ENCODE measurements around the gene AGTRAP.

The AGTRAP gene

DNA sequence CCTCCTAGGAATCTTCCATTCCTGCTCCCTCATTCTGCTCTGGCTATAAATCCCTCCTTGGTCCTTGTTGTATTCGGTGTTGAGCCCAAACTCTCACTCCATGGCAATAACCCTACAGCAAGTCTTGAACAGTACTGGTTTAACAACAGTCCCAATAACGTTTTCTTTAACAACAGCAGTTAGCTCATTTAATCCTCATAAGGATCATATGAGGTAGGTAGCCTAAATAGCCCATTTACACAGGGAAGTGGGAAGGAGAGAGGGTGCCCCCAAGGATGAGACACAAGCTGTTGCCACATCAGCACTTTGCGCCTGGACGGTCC is 444 bp upstream of the AGTRAP start:
- DNase-seq (ENCODE audit: low read depth, low spot score), result no peak

DNA sequence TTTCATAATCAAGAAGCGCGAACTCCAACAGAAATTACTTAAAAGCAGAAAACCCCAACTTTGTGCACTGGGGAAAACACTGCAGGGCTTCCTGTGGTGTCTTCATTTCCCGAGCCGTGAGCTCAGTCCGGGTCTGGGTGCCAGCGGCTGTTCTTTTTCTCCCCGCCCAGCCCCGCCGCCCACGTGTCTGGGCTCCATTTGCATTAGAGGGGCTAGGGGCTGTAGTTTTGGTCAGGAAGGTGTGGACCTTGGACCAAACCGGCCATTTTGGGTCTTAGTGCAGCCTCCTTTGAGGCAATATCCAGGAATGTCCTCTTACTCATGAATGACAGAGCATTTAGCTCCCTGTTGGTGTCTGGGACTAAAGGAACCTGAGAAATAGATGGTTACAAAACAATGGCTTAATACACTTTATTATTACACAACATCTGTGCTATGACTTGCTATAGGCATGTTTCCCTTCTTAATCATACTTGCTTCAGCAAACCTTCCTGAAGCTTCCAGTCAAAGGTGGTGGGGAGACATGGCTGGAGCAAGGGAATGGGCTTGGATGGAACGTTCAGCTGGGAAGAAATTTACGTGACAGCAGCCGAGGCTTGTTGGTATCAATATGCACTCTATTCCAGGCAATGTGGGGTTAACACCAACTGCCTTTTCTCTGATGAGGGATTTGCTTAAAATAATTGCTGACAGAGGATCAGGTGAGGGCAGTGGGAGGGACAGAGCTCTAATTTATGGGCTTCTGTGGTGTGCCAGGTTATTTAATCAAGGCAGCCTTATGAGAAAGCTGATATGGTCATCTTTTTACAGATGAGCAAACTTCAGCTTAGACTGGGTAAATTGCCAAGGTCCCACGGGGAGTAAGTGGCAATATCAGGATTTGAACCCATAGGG is 1.1 kb downstream of the AGTRAP start:
- DNase-seq (ENCODE audit: low read depth, low spot score), result no peak

DNA sequence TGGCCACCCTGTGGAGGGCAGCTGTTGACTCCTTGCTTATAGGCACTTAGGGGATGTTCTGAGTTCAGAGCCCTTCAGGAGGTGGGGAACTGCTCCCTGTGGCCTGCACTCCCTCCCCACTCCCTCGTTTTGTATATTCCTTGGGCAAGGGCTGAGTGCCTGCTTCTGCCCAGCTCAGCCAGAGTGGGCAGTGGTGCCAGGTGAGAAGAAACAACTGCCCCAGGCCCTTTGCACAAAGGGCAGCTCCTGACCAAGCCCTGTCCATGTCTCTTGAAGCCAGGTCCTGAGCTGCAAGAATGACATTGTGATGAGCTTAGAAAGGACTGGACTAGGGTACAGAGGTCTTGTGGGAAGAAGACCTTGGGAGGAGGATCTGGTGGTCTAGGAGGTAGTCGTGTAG is 2.2 kb downstream of the AGTRAP start:
- no peak for DNase-seq (ENCODE audit: low read depth, low spot score)

DNA sequence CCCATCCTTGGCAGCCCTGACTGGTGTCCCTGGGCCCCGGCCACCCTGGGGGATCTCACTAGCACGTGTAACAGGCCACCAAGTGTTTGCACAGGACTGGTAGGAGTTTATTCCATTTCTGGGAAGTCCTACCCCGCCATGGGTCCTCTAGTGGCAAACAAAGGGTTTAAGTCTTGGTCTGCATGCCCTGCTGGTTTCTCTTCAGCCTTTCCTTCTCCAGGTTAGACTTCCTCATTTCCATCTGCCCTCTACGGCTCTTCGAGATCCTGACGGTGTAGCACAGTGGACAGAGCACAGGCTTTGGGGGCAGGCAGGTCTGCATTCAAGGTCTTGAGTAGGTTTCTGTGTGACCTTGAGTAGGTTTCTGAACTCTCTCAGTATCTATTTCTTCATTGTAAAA is 2.8 kb downstream of the AGTRAP start:
- DNase-seq (ENCODE audit: low read depth, low spot score), result no peak

DNA sequence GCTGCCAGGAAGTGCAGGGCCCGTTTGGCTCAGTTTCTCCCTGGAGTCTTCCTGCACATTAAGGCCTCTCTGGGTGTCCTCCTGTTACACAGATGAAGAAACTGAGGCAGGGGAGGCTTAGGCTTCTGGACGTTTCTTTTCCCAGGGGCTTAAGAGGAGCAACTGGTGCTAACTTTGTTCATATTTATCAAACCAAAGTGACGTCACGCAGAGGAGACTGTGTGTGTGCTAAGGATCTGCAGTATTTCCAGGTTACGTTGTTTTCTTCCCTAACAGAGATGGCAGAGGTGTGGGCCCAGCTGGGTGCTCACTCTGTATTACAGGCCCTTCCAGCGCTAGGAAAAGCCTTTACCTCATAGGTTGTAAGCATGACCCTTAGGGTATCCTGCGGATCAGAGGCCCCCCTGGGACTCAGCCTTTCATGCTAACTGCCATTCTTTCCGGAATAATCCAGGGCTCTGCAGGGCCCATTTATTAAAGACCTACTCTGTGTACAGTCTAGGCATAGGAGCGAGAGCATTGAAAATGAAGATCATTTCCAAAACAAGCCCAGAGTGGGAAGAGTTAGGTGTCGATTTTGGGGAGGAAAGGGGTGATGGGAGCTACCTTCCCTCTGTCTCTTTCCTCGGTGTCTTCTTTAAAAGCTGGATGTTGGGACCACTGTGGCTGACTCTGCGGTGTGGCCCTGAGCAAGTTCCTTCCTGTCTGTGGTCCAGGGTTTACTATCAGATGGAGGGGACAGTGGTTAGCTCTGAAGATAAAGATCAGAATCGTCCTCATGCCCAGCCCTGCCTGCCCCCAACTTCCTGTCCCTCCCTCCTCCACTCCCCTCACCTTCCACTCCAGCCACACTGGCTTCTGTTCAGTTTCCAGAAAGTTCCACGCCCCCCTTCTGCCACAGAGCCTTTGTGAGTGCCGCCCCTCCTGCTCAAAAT is 4.6 kb downstream of the AGTRAP start:
- DNase-seq (ENCODE audit: low read depth, low spot score), result no peak

DNA sequence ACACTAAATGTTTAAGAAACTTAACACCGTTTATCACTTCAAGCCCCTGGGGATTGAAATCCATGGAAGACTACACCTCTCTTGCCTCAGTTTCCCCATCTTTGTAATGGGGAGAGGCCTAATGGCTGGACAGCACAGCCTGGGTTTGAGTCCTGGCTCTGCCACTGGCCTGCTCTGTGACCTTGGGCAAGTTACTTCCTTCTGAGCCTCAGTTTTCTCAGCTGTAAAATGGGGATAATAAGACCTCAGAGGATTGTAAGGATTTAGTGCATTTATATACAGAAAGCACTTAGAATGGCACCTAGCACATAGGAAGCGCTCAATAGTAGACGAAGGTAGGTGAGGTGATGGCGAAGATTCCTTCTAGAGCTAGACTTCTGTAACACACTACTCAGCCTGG is 5.5 kb downstream of the AGTRAP start:
- DNase-seq (ENCODE audit: low read depth, low spot score), result no peak

DNA sequence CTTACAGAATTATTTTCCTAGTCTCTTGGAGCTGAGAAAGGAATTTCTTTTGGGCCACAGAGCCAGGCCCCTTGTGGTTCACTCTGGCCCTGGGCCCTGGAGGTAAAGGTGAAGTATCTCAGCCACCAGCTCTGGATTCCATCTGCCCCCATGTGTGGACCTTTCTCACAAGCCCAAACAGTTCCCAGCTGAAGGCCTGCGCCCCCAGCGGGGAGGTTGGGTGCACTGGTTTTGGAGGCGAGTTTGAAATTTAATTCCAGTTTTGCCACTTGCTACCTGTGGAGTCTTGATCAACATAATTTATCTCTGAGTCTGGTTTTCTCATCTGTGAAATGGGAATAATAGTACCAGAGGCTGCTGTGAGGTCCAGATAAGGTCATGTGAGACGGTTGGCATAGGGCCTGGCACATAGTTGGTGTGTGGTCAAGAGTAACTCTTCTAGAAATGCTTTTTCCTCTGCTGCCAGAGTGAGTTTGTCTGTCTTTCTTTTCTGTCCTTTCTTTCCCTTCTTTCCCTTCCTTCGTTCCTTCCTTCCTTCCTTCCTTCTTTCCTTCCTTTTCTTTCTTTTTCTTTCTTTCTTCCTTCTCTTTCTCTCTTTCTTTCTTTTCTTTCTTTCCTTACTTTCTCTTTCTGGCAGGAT is 6.1 kb downstream of the AGTRAP start:
- no peak for DNase-seq (ENCODE audit: low read depth, low spot score)

DNA sequence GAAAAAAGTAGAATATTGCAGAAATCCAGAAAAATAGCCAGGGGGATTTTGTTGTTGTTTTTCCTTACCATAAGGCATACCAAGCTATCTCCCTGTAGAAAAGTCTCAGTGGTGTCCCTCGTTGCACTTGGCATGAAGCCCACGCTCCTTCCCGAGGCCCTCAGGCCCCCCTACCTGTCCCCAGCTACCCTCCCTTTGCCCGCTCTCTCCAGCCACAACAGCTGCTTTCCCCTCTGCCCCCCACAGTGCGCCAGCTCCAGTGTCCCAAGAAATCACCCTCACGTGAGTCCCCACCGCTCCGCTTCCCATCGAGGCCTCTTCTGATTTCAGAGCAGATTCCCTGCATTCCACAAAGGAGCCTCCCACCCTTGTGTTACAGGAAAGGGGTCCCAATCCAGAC is 8.4 kb downstream of the AGTRAP start:
- no peak for DNase-seq (ENCODE audit: low read depth, low spot score)

DNA sequence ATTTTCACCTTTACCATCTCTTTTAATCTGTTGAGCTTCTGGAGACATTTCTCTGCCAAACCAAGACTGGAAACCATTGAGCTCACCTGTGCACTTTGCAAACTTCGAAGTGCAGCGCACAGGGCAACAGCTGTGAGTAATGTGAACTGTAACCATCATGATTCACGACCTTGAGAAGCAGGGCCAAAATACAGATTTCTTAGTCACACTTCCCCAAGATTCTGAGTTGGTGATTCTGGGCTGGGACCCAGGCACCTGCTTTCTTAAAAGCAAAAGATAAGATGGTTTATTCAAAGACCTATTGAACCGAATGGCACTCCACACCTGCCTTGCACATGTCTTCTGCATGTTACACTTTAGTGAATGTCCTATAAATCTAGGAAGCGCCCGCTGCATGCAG is 10.2 kb downstream of the AGTRAP start:
- no peak for DNase-seq (ENCODE audit: low read depth, low spot score)

DNA sequence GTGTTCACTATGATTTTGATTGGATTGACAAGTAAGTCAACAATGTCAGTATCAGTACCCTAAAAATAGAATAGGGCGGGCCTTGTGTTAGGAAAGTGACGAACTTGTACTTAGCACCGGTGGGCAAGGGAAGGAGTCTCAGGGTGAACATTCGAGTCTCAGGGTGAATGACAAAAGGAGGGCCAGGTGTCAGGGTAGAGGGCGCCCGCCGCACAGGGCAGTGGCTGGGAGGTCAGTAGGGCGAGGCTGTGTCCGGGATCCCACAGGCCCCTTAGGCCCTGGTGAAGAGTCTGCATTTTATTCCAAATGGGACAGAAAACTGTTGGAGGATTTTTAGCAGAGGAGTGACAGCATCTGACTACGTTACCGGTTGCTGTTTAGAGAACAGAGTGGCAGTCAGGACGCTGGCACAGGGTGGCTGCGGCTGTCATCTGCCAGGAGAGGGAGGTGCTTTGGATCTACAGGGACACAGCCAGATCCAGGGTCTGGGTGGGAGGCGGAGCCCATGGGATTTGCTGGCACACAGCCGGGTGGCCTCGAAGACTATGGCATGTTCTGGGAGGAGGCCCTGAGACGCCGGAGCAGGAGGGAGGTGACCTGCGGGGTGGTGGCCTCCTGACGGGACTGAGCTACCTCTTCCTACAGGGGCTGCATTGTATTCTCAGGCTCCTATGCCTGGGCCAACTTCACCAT is 11.0 kb downstream of the AGTRAP start:
- no peak for DNase-seq (ENCODE audit: low read depth, low spot score)

DNA sequence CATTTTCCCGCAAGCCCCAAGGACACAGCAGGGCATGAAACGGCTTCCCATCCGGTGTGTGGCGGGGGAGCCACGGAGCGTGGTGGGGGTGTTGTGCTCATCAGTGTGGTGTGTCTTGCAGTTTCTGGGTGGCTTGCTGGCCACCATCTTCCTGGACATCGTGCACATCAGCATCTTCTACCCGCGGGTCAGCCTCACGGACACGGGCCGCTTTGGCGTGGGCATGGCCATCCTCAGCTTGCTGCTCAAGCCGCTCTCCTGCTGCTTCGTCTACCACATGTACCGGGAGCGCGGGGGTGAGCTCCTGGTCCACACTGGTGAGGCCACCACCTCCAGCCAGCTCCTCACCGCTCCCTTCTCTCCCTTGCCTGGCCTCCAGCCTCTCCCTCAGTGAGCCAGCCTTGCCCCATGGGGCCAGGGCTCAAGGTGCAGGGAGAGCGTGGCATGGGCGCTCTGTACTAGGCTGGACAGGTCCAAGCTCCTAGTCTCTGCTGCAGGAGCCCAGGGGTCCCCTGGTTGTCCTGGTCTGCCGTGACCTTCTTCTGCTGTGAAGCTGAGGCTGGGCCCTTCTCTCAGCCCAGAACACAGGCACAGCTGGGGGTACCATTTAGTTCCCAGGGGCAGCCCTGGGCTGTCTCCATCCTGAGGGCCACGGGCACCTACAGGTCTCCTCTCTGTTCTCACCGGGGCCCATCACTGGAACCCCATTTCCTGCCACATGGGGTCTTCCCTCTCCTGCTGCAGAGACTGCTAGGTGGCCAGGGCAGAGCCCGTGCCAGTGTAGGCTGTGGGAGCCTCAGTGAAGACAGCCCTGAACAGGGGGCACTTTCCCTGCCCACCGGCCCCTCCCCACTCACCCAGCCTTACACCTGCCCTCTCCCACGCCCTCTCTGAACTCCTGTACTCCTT is 12.6 kb downstream of the AGTRAP start:
- DNase-seq (ENCODE audit: low read depth, low spot score), result no peak

DNA sequence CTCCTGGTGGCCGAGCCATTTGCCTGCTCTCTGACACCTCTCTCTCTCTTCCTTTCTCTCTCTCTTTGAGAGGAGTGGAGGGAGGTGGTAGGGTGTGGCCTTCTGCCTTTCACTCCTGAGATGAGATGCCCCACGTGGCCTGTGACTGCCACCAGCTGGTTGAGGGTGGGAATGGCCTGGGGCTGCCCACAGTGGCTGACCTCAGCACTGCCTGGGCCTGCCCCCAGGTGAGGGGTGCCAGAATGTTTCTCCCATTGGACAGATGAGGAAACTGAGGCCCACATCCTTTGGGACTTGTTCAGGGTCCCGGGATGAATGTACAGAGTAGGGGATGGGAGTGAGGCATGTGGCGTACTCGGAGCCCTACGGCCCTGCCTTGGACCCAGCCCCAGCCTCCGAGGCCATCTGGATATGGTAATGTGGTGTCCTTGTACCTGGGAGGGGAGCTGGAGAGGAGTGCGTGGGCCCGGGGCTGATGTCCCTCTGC is 13.3 kb downstream of the AGTRAP start:
- no peak for DNase-seq (ENCODE audit: low read depth, low spot score)

DNA sequence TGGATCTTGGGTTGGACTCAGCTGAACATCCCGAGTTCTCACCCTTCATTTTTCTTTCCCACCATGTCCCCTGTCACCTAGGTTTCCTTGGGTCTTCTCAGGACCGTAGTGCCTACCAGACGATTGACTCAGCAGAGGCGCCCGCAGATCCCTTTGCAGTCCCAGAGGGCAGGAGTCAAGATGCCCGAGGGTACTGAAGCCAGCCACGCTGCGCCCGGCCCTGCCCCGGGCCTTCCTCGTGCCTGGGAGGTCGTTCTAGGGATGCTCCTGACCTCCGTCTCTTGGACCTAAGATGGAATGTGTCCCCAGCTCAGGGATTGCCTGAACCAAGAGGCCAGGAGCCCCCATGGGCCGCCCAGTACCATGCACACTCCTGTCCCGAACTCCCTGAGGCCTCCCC is 14.1 kb downstream of the AGTRAP start:
- no peak for DNase-seq (ENCODE audit: low read depth, low spot score)

DNA sequence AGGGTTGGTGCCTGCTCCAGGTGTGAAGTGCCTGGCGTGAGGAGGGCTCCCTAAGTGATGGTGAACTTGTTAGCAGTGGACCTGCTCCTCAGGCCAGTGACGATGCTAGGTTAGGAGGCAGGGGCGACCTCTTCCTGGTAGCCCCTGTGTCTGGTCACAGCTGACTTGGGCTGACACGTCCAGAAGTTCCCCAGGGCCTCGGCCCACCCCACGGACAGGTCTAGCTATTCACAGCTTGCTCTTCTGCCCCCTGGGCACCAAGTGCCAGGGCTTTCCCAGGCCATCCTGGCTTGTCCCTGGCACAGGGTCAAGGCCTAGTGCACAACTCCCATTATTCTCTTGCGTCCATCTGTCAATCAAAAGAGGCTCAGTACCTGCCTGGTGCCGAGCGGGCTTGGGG is 15.2 kb downstream of the AGTRAP start:
- no peak for DNase-seq (ENCODE audit: low read depth, low spot score)

DNA sequence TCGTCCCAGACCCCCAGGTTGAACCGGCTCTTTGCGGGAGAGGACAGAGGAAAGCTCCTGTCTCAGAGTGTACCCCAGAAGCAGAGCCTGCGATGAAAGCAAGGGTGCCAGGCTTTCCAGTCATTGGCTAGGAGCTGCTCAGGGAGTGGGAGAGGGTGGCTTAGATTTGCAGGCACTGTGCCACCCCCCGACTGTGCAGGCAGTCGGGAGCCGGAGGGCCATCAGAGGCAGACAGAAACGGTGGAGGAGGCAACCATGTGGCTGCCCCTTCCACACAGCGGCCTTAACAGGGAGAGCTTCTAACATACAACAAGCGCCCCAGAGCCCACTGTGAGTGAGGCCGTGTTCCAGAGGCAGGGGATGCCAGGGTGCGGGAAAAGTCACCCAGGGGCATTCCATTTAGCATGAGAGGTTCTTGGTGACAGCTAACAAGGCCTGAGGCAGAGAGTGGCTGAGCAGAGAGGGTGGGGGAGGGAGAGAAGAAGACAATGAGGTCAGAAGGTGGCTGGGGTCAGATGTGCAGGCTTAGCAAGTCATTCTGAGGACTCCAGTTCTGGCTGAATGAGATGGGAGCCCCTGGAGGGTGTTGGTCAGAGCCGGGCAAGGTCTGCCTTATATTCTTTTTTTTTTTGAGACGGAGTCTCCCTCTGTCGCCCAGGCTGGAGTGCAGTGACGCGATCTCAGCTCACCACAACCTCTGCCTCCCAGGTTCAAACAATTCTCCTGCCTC is 16.6 kb downstream of the AGTRAP start:
- no peak for DNase-seq (ENCODE audit: low read depth, low spot score)

DNA sequence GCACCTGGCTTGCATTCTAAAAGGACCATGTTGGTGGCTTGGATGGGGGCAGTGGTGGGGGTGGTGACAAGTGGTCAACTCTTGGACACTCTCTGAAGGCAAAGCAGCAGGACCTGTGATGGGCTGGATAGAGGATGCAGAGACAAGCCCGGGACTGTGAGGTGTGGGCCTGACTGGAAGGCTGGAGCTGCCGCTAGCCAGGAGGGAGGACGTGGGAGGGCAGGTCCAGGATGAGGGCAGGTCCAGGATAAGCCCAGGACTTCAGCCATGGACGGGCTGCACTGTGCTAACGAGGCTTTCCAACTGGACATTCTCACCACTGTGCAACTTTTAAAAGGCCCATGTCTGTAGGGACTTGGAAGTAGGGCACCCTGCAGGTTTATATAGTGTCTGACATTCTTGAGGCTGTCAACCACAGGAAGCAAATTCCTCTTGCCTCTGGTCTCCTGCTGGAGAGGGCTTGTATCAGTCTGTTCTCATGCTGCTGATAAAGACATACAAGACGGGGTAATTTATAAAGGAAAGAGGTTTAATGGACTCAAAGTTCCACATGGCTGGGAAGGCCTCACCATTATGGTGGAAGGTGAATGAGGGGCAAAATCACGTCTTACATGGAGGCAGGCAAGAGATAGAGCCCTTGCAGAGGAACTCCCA is 17.7 kb downstream of the AGTRAP start:
- DNase-seq (ENCODE audit: low read depth, low spot score), result no peak

DNA sequence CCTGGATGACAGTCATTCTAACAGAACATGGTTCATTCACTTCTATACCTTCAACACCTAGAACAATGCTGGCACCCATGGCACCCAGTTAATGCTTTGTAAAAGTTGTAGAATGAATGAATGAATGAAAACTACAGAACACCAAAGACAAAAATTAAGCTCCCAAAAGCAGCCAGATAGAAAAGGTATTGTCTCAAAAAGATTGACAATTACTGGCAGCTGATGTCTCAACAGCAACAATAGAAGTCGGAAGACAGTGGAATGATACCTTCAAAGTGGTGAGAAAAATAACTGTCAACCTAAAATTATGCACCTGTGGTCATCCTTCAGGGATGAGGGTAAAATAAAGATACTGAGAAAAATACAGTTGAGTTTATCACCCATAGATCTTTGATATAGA is 21.1 kb downstream of the AGTRAP start:
- DNase-seq (ENCODE audit: low read depth, low spot score), result no peak

DNA sequence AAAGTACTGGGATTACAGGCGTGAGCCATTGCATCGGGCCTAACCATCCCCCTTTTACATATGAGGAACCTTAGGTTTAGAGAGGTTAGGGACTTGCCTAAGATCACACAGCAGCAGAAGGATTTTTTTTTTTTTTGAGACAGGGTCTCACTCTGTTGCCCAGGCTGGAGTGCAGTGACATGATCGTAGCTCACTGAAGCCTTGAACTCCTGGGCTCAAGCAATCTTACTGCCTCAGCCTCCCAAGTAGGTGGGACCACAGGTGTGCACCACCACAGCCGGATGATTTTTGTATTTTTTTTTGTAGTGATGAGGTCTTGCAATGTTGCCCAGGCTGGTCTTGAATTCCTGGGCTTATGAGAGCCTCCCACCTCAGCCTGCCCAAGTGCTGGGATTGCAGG is 23.9 kb downstream of the AGTRAP start:
- DNase-seq (ENCODE audit: low read depth, low spot score), result no peak

DNA sequence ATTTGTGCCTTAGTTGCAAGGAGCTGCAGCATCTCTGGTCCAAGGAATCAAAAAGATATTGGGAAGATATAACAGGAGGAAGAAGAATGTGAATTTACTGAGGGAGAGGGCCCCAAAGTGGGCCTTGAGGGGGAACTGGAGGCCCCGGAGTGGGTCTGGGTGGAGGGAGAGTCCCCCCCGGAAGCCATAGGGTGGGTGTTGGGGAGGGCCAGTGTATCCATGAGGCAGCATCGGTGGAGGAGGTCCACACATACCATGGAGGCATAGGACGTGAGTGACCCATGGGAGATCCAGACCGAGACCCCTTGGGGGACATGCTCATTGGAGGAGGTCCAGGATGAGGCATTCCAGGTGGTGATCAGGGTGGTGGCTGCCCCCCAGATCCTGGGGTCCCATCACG is 25.3 kb downstream of the AGTRAP start:
- DNase-seq (ENCODE audit: low read depth, low spot score), result no peak

Data from activated CD4-positive, CD25-positive, alpha-beta regulatory T cell treated with anti-CD3 and anti-CD28 coated beads, Interleukin-2, amount 50 U/mL, for 16 hours (primary cell).